ENCODE results near the gene RNF17.

- TF ChIP-seq GATA2 (IDR thresholded peaks at IDR 0.05; ENCODE audit: low read depth, low read length), result no peak
- TF ChIP-seq GATA3 (IDR thresholded peaks at IDR 0.05; ENCODE audit: low read depth, low read length), result no peak
Observed at GRCh38 chr13:24894277-24894971, 130.5 kb downstream of the RNF17 start.
